HG03095 (cell line): Measurements from ENCODE around the gene STKLD1.
A peak's percentile ranks its signal among the peaks of the same experiment; 100 is the strongest.
"Not testable (repeated sequence)": the region's sequence is repeated elsewhere in the genome, so short reads cannot be mapped to it uniquely, and the experiment has no call there.

Experiments used
- ATAC-seq: cut with Tn5 transposase; IDR thresholded peaks from one replicate; pipeline ENCODE4 v1.9.1; 2021; ENCODE audit warnings: moderate library complexity; ENCODE audit not compliant: unreplicated experiment

STKLD1 gene

DNA sequence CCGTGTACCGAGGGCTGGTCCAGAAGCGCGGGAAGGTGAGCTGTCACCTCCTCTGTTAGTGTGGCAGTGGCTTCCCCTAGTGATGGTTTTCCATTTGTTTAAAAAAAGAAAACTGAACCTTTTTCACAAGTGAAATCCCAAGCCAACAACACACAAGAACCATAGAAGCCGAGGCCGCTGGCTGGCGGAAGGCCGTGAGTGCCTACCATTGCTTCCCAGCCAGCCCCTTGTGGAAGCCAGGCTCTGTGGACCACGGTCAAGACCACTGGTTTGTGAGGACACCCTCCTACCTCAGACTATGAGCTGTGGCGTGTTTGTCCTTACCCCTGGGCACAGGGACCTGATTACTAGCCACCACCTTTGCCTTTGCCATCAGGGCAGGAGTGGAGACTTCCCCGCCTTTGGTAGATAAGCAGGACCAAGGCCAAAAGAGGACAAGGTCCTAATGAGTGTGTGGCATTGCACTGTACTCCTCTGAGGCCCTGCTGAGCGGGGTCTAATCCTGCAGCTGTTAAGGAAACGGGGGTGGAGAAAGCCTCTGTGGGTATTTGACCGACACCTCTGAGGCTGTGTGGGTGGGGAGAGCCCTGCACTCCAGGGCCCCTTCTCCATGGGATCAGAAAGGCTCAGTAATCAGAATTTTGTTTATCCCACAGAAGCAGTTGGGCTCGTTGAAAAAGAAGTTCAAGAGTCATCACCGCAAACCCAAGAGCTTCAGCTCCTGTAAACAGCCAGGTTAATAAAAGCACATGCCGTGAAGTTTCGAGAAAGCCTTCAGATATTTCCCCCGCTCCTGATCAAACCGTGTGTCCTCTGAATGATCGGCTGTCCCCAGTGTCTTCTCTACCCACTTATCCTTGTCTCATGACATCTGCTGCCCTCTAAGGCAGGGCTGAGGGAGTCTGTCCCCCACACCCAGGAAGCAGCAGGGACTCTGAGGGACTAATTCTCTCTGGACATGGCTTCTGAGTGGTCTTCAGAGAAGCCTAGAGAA is 15.5 kb upstream of the STKLD1 start:
- ATAC-seq = no peak

DNA sequence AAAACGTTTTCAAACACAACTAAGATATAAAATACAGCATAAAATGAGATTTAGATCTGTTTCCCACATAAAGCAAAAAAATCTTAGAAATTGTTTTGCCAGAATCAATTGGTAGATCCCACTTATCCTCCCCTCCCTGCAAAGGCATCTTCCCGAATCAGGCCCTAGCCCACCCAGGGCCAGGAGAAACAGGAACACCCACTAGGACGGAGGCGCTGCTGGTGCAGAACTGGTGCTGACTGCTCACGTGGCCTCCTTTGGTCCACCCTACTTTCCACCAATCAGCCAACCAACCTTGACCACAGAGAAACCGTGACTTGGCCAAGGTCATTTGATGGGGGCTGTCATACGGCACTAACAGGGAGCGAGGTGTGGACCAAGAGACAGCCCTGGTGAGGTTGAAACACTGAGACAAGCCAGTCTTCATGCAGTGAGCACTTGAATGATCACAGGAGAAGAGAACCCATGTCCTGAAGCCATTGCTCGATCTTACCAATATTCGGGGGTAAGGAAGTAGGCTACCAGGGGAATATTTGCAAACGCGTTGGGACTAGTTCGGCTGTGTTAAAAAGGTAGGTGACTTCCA is 14.6 kb upstream of the STKLD1 start:
- no peak for ATAC-seq

DNA sequence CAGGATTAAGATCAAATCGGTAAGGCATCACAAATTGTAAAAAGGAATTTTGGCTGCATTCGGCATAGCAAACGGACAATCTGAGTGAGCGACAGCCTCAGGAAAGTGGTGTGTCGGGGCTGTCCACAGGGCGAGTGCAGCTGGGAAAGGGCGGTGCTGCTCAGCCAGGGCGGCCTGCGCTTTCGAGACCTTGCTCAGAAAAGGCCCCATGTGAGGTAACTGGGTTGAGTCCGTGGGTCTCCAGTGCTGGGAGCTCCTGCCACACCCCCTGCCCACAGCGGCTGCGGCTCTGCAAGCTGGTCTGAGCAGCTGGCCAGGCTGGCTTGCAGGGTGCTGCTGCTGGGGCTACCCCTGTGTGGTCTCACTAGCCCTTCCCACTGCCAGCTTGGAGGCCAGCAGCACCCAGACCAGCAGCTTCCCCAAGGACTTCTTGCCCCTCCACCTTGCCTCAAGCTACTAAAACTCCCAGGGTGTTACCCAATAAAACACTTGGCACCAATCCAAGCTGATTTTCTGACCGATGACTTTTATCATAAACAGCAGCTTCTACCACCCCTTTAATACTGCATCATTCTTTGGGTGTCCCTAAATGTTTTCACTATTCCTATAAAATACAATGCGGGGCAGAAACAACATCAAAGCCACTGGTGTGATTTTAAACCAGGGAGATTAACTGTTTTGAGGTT is 13.7 kb upstream of the STKLD1 start:
- no peak for ATAC-seq

DNA sequence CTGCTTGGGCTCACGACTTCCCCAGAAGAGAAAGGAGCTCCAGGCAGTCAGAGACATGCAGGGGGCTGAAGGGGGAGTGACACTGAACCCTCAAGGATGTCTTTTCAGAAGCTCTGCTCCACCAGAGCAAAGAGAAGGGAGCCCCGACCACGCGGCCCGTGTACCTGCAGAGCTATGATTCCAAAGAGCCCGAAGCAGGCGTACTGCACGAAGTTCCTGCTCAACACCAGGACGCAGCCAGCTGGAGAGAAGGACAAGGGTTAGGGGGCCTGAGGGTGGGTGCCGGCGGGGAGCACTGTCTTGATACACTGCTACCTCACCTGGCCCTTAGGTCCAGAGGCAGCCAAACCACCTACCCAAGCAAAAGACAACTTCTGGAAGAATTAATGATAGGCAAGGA is 9.7 kb upstream of the STKLD1 start:
- no peak for ATAC-seq

DNA sequence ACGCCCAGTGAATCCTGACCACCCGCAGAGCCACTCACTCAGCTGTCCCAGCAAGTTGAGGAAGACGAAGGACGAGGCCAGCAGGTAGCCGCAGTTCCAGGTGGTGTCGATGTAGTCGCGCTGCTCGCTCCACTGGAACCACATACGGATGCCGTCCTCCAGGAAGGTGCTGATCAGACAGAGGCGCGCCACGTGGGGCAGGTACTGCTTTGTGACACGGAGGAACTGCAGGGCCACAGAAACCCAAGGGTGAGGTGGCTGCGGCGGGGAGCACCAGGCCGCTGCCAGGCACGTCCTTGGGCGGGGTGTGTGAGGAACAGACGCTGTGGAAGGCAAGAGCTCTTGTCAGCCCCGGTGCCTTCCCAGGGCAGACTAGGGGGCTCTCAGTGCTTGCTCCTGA is 8.9 kb upstream of the STKLD1 start:
- ATAC-seq = no peak

DNA sequence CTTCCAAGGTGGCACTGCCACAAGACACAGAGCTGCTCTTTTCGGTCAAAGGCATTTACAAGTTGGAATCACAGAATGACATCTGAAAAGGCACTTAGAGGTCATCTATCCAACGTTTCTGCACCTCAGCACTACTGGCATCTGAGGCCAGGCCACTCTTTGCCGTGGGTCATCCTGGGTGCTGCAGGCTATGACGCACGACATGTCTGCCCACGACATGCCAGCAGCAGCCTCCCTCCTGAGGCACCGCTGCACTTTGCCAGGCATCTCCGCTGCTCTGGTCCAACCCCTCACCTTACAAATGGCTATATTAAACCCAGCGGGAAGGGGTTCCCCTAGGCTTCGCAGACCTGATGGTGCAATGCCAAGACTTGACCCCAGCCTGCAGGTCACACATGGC is 8.4 kb upstream of the STKLD1 start:
- ATAC-seq = no peak

DNA sequence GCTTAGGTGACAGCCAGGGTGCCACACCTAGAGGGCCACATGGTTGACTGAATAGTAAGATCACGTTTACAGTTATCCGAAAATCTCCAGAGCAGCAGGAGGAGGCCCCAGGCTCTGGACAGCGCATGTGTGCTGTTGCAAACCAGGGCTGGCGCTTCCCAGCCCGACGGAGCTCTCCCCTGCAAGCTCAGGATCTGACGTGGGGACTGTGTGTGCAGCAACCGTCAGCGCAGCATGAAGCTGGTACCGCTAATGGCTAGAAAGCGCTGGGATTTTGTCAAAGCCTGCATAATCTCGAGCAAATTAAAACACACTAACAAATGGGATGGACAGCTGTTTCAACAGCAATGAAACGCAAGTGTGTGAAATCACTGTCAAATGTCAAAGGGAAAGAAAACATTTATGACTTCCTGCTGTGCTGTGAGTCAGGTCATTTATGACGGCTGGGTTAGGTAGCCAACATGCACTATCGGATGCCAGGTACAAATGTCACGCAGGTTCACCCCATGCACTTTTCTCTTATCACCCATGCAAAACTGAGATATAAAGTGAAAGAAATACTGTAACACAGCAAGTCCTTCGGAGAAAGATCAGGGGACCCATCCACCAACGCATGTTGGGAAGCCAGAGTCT is 7.8 kb upstream of the STKLD1 start:
- no peak for ATAC-seq

DNA sequence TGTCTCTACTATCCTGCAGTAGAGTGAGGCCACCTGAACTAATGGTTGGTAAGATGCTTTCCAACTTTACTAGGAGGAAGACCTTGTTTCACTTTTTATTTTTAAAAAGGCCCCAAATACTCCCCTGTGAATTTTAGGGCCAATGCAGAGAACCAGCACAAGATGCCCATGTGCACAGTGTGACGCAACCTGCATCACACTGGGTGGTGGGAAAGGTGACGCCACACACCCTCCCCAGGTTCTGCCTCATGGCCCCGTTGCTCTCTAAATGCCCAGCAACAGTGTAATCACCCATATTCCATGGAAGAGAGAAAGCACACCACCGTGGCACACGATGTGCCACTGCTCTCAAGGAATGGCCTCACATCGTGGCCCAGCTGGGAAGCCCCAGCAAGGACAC is 6.7 kb upstream of the STKLD1 start:
- no peak for ATAC-seq

DNA sequence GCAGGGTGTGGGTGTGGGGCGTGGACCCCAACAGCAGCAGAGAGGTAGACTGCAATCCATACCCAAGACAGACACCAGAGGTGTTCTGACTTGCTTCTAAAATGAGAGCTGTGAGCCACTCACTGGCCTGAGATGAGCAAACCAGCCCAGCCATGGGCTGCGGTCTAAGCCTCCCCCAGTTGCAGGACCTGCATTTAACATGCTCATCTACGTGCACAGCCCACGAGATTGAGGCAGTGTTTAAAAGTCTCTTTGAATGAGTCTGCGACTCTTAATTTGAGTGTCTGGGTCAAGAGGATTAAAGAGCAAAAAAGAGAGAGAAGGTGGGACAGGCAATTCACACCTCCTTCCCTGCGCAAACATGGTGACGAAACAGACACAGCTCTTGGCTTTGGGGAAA is 6.2 kb upstream of the STKLD1 start:
- ATAC-seq = no peak

DNA sequence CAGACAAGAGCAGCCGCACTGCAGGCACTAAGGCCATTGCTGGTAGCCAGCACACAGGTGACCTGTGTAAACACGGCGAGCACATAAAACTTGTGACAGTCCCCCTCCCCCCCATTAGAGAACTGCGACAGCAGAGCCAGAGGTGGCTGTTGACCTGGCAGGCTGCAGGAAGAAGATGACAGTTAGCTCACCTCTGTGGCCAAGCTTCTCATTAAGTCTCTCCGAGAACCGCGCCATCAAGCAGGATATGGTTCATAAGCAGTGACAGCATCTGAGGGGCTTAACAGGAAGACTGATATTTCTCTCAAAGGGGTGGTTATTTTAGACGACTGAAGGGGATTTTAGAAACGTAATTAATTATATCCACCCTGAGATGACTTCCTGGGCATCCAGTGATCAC is 5.5 kb upstream of the STKLD1 start:
- ATAC-seq = no peak

DNA sequence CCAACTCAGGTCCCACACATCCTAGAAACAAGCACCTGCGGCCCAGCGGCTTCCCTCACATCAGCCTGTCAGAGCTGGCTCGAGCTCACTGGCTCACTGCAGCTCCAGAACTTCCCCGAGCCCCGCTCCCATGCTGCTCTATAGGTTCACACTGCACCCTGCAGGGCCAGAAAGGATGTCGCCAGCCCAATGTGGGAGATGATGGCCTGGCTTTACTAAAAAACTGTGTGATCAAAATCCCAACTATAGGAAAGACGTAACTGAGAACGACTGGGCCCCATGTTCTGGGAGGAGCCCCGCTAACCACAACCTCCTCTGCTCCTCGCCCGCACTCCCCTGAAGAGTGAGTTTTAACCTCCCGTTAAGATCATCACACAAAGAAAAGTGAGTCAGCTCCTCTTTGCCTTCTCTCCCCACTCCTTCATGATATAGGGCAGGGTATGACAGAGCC is 4.9 kb upstream of the STKLD1 start:
- ATAC-seq = no peak

DNA sequence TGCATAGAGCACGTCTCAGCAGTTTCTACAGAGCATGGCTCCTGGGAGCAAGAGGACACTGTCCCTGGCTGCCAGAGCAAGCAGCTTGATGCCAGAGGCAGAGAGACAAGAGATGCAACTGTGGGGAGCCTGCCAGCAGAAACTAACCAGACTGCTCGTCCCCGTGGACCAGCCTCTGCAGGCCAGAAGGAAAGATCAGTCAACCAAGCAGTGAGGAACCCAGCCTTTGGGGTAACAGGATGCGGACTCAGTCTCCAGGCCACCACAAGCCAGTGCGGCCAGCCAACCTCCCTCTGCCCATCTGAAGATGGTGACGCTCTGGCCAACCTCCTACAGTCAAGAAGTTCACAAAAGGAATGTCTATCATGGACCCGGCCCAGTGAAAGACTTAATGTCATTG is 4.0 kb upstream of the STKLD1 start:
- ATAC-seq = no peak

DNA sequence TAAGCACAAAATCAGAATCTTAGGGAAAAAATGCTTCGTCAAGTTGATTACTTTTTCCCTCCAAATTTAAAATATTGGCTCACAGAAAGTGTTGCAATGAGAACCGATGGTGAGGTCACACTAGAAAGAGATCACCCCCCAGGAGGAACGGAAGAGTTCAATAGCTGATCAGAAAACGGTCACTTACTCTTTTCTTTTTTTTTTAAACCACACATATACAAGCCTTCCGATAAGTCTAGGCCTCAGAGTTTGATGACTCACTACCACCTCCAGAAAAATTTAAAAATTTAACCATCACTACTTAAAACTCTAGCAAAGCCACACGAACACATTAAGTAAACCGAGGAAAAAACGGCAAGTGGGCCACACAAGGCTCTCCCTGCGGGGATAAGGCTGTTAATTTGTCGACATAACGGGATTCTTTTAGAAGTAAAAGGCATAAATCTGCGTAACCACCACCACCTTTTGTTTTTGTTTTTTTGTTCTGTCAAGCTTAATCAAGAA is 1.5 kb upstream of the STKLD1 start:
- ATAC-seq = no peak

DNA sequence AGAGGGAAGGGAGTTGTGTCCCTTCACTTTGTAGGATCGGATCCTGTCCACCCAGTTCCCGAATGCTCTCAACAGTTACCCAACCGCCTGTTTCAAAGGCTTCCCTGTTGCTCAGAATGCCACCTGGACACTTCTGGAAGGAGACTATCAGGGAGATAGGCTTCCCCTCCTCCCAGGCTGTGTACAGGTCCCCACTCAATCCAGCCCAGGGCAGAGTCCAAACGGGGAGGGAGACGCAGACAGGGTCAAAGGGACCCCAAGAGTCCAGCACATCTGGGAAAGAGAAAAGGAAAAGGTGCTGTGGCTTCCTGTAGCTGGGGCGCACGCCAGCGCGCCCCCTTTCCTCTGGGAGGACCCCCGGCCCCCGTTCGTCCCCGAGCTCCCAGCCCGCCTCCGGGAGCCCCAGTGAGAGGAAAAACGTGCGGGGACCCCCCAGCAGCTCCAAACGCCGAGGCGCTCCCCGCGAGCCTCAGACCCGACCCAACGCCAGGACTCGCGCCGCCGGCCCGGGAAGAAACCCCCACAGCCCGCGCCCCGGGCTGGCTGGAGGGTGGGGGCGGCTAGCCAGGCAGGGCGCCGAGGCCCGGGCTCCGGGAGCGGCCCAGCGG is 946 bp upstream of the STKLD1 start:
- peak; percentile 10 for ATAC-seq

DNA sequence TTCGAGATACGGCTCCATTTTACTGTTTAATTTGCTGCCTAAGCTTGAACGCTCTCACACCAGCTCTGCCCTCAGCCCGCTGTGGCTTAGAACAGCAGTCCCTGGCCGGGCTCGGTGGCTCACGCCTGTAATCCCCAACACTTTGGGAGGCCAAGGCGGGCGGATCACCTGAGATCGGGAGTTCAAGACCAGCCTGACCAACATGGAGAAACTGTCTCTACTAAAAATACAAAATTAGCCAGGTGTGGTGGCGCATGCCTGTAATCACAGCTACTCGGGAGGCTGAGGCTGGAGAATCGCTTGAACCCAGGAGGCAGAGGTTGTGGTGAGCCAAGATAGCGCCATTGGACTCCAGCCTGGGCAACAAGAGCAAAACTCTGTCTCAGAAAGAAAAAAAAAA is 1.1 kb downstream of the STKLD1 start:
- not testable (repeated sequence) for ATAC-seq

DNA sequence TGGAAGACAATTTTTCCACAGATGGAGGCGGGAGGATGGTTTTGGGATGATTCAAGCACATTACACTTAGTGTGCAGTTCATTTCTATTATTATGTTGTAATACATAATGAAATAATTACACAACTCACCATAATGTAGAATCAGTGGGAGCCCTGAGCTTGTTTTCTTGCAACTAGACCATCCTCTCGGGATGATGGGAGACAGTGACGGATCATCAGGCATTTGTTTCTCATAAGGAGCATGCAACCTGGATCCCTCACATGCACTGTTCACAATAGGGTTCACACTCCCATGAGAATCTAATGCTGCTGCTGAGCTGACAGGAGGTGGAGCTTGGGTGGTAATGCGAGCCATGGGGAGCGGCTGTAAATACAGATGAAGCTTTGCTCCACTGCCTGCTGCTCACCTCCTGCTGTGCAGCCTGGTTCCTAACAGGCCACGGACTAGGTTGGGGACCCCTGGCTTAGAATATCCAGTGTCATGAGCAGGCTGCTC is 1.6 kb downstream of the STKLD1 start:
- ATAC-seq = no peak

DNA sequence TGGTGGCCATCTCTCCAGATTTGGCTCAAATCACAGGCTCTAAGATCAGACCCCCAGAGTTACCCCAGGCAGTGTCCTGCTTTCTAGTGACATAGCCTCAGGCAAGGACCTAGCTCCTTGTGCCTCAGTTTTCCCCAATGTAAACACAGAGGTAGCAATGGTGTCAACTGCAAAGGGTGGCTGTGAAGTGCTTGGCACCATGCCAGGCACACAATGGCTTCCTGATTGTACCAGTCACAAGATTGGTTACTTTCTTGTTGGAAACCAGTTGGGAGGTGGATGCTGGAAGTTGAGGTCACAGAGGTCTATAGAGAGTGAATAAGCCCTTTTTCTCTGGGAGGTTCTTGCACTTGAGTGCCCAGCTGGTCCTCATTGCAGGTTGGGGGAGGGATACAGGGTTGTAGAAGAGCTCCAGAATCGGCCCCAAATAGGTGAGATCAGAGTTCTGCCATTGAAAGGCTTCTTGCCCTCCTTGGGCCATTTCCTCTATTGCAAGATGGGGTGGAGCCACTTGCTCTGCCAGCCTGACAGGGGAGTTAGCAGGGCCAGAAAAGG is 2.3 kb downstream of the STKLD1 start:
- no peak for ATAC-seq

DNA sequence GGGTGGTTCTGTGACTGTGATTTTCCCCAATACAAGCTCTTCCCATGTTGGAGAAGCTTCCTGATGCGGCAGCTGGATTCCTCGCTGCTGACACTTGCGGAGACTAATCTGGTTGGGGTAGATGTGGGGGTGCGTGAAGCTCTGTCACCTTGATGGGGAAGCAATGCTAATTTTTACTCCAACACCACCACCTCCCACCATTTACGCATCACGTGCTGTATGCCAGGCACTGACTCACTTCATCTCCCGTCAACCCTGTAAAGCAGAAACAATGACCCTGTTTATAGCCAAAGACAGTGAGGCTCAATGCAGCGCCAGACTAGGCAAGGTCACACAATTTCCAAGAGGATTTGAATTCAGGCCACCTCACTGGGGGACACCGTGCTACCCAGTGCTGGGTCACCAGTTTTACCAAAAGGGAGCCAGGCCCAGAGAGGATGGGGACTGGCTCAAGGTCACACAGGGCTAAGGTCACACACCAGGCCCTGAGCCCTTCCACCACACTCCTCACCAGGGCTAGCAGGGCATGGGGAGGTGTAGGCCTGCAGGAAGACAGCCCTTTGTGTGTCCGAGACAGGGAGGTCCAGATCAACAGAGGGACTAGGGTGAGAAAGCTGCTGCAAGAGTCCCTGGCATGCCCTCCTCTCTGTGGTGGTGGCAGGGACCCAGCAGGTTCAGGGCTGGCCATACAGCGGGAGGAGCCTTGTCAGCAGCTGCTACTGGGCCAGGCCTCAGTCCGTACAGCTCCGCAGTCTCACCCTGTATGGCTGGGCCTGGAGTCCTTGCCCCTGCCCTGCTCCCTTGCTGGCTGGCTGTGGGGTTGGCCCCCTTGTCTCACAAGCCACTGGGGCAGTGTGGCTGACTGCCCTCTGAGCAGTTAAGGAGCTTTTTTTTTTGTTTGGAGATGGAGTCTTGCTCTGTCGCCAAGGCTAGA is 3.3 kb downstream of the STKLD1 start:
- no peak for ATAC-seq

DNA sequence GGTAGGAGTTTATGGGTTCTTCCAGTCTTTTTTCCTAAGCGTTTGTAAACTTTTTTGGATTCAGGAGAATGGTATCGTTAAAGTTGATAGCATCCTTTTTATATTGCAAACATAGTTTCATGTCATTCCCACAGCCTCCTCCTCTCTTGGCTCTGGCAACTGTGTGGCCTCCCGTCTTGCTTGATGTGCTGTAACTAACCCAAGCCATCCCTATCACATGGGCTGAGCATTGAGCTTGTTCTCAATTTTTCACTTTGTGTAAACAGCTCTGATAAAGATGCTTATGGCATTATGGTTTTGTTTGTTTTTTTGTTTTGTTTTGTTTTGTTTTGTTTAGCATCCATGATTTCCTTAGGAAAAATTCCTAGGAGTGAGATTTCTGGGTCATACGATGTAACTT is 4.6 kb downstream of the STKLD1 start:
- no peak for ATAC-seq
